ENCODE data around the gene COG5. TPM values are rescaled to one million over a fixed set of nuclear protein-coding genes. Genes with fewer than 3 reads are reported as not detected.

The COG5 gene
- total RNA-seq, 2 experiments from 2014 or later = 52.0 to 62.8 TPM

DNA sequence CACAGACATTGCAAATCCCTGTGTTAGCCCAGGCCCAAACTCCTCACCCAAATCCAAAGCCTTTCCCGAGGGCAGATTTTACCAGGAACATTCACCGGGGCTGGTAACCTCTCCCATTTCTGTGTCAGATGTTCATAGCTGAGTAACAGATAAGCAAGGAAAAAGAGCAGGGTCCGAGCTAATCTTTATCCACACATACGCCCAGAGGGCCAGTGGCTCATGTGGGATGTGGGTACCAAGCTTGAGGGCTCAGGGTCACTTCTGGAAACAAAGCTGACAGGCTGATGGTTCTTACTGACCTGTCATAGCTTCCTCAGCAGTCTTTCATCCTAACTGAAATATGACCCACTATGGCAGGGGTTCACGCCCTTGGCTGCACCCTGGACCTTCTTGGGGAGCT lies 355.2 kb downstream of the COG5 start:
- H3K4me1 Mint-ChIP-seq (ENCODE audit: low read depth) = peaks cover 4% of the 10 kb centered on the region
- peaks cover 29% of the 10 kb centered on the region for H3K36me3 Mint-ChIP-seq (ENCODE audit: low read depth)
- H3K4me3 Mint-ChIP-seq = no peak overlapping the region
- CTCF ChIA-PET = no interaction called here
- H3K27ac Mint-ChIP-seq = no peak overlapping the region
- H3K27me3 Mint-ChIP-seq (ENCODE audit: low read depth) = no peaks in the 10 kb centered on the region
- intact Hi-C loops (cut with micrococcal nuclease) = loop anchor here (10.0 kb wide), 1 partner anchor 256 kb away; no protein-coding TSS in a partner anchor
- no peak for DNase-seq
- H3K9me3 Mint-ChIP-seq = no peaks in the 10 kb centered on the region

DNA sequence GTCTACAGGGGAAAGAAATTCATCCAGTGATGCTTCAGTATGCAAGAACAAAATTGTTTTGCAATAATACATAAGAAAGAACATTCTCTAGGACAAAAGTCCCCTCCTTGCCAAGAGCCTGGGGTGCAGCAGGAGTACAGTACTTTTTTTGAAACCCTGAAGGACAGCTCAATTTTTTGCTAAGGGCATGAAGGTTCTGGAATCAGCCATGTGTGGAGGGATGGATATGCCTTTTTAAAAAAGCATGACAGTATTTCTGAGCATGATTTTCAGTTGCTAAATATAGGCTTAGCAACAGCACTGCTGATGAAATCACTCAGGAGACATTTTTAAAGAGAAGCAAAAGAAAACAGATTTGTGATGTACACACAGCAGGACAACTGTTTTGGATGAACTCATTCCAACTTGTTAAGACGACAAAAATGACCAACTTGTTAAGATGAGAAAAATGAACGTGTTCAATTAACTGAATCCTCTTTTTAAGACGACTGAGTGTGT lies 355.6 kb downstream of the COG5 start:
- intact Hi-C loops (cut with micrococcal nuclease) = loop anchor here (10.0 kb wide), 1 partner anchor 257 kb away; no protein-coding TSS in a partner anchor
- CTCF ChIA-PET = no interaction called here
- Mint-ChIP-seq H3K27me3 (ENCODE audit: low read depth) (no peaks in the 10 kb centered on the region), H3K4me1 (ENCODE audit: low read depth) (peaks cover 4% of the 10 kb centered on the region), H3K4me3 (no peak overlapping the region), H3K27ac (peak overlapping the region; percentile 58), H3K9me3 (no peaks in the 10 kb centered on the region), H3K36me3 (ENCODE audit: low read depth) (peaks cover 28% of the 10 kb centered on the region)
- DNase-seq = no peak

DNA sequence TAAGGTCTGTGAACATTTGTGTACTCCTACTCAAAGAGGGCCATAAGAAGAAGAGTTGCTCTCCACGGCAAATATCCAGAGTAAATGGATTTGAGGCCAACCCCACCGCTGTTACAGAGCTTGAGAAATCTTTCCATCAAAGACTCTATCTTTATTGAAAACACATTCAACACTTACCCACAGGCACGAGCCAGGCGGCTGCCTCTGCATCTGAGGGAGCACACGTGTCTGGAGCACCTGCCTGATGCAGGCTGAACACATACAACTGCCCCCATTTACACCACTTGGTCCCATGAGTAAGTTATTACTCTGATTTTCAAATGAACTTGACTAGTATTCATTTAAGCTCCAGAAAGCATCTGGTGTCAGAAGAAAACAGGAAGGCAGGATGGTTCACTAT lies 356.3 kb downstream of the COG5 start:
- intact Hi-C loops (cut with micrococcal nuclease) = loop anchor here (10.0 kb wide), 1 partner anchor 257 kb away; no protein-coding TSS in a partner anchor
- no peaks in the 10 kb centered on the region for H3K9me3 Mint-ChIP-seq
- peaks cover 26% of the 10 kb centered on the region for H3K36me3 Mint-ChIP-seq (ENCODE audit: low read depth)
- no peak for DNase-seq
- CTCF ChIA-PET = no interaction called here
- H3K27ac Mint-ChIP-seq = peak overlapping the region; percentile 38
- no peaks in the 10 kb centered on the region for H3K27me3 Mint-ChIP-seq (ENCODE audit: low read depth)
- H3K4me3 Mint-ChIP-seq = no peak overlapping the region
- no peaks in the 10 kb centered on the region for H3K4me1 Mint-ChIP-seq (ENCODE audit: low read depth)

GRCh38 chr7:107206706-107207105 lies 357.0 kb downstream of the COG5 start:
- Mint-ChIP-seq H3K36me3 (ENCODE audit: low read depth) (peaks cover 26% of the 10 kb centered on the region), H3K9me3 (no peaks in the 10 kb centered on the region), H3K27ac (no peak overlapping the region), H3K4me3 (no peak overlapping the region), H3K27me3 (ENCODE audit: low read depth) (no peaks in the 10 kb centered on the region), H3K4me1 (ENCODE audit: low read depth) (no peaks in the 10 kb centered on the region)
- intact Hi-C loops (cut with micrococcal nuclease) = loop anchor here (10.0 kb wide), 1 partner anchor 258 kb away; no protein-coding TSS in a partner anchor
- CTCF ChIA-PET = no interaction called here
- no peak for DNase-seq

DNA sequence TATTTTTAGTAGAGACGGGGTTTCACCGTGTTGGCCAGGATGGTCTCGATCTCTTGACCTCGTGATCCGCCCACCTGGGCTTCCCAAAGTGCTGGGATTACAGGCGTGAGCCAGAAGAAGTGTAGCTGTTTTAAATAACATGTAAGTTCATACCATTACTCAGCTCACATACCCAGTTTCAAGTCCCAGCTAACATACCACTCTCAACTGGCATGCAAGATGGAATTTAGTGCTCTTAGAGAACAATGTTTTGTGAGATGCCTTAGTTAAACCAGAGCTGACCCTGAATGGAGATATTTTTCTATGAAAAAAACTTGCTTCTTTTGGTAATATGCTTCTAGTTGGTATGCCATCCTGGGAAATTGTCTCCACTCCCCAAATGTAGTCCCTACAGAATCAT lies 357.6 kb downstream of the COG5 start:
- intact Hi-C loops (cut with micrococcal nuclease) = loop anchor here (10.0 kb wide), 1 partner anchor 259 kb away; no protein-coding TSS in a partner anchor
- H3K36me3 Mint-ChIP-seq (ENCODE audit: low read depth) = peaks cover 27% of the 10 kb centered on the region
- H3K27me3 Mint-ChIP-seq (ENCODE audit: low read depth) = no peaks in the 10 kb centered on the region
- DNase-seq = no peak
- no peaks in the 10 kb centered on the region for H3K9me3 Mint-ChIP-seq
- no peak overlapping the region for H3K27ac Mint-ChIP-seq
- no peaks in the 10 kb centered on the region for H3K4me1 Mint-ChIP-seq (ENCODE audit: low read depth)
- CTCF ChIA-PET = no interaction called here
- H3K4me3 Mint-ChIP-seq = no peak overlapping the region

- no peaks in the 10 kb centered on the region for H3K9me3 Mint-ChIP-seq
- H3K27me3 Mint-ChIP-seq (ENCODE audit: low read depth) = no peaks in the 10 kb centered on the region
- intact Hi-C loops (cut with micrococcal nuclease) = loop anchor here (2.0 to 10.0 kb wide), 3 partner anchors 261 to 675 kb away; no protein-coding TSS in a partner anchor
- no peak for DNase-seq
- H3K4me1 Mint-ChIP-seq (ENCODE audit: low read depth) = no peaks in the 10 kb centered on the region
- CTCF ChIA-PET = interaction anchor here (0.6 to 1.4 kb wide), 4 partner anchors 8 to 531 kb away, joined by 3 to 4 read pairs (median 3); no protein-coding TSS in a partner anchor
- H3K36me3 Mint-ChIP-seq (ENCODE audit: low read depth) = peaks cover 21% of the 10 kb centered on the region
- no peak overlapping the region for H3K4me3 Mint-ChIP-seq
- H3K27ac Mint-ChIP-seq = no peak overlapping the region
These were observed 360.1 kb downstream of the COG5 start for GRCh38 chr7:107203607-107204006.

DNA sequence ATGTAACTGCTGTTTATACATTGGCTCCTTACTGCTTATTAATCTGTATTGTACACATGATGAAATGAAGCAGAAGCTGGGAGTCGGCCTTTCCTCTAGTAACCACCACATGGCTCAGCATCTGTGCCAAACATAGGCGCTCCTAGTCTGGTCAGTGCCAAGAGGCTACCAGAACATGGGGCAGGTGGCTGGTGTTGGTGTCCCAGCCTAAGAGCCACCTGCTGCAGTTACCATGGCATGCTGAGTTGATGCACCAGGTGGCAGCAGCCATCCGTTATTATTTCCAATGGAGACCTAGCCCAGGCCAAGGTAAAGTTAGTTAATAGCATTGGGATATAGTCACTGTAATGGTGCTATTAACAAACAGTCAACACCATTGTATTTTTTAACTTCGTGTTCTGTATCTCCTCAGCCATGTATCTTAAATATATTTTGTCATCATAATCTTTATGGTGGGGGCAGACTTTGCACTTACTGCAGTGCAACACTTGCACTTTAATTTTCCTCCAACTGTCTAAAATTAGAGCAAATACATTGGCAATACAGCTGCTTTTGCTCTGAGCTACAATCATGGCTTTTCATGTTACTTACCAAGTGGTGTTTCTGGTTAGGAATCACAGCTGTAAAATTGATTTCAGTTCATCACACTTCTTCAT lies 361.8 kb downstream of the COG5 start:
- peak; percentile 62 for DNase-seq
- peak overlapping the region; percentile 56 for H3K27ac Mint-ChIP-seq
- H3K36me3 Mint-ChIP-seq (ENCODE audit: low read depth) = peaks cover 24% of the 10 kb centered on the region
- H3K27me3 Mint-ChIP-seq (ENCODE audit: low read depth) = no peaks in the 10 kb centered on the region
- intact Hi-C loops (cut with micrococcal nuclease) = loop anchor here (1.0 to 10.0 kb wide), 4 partner anchors 263 to 677 kb away; no protein-coding TSS in a partner anchor
- H3K9me3 Mint-ChIP-seq = no peaks in the 10 kb centered on the region
- CTCF ChIA-PET = interaction anchor here (0.9 kb wide), 1 partner anchor 23 kb away, joined by 3 read pairs; no protein-coding TSS in a partner anchor
- H3K4me3 Mint-ChIP-seq = no peak overlapping the region
- H3K4me1 Mint-ChIP-seq (ENCODE audit: low read depth) = no peaks in the 10 kb centered on the region

- H3K4me1 Mint-ChIP-seq (ENCODE audit: low read depth) = peaks cover 5% of the 10 kb centered on the region
- no peaks in the 10 kb centered on the region for H3K27me3 Mint-ChIP-seq (ENCODE audit: low read depth)
- H3K36me3 Mint-ChIP-seq (ENCODE audit: low read depth) = peaks cover 17% of the 10 kb centered on the region
- intact Hi-C loops (cut with micrococcal nuclease) = no loop called here
- no peak overlapping the region for H3K4me3 Mint-ChIP-seq
- DNase-seq = no peak
- H3K9me3 Mint-ChIP-seq = no peaks in the 10 kb centered on the region
- CTCF ChIA-PET = interaction anchor here (0.5 to 0.9 kb wide), 2 partner anchors 14 to 994 kb away, joined by 3 read pairs; no protein-coding TSS in a partner anchor
- no peak overlapping the region for H3K27ac Mint-ChIP-seq
These were observed 366.7 kb downstream of the COG5 start for GRCh38 chr7:107196834-107197610.

- H3K27ac Mint-ChIP-seq = no peak overlapping the region
- no peaks in the 10 kb centered on the region for H3K27me3 Mint-ChIP-seq (ENCODE audit: low read depth)
- peaks cover 14% of the 10 kb centered on the region for H3K36me3 Mint-ChIP-seq (ENCODE audit: low read depth)
- H3K4me1 Mint-ChIP-seq (ENCODE audit: low read depth) = peaks cover 5% of the 10 kb centered on the region
- no peaks in the 10 kb centered on the region for H3K9me3 Mint-ChIP-seq
- CTCF ChIA-PET = interaction anchor here (0.6 to 1.7 kb wide), 5 partner anchors 9 to 531 kb away, joined by 3 to 6 read pairs (median 3); no protein-coding TSS in a partner anchor
- H3K4me3 Mint-ChIP-seq = no peak overlapping the region
- no peak for DNase-seq
- intact Hi-C loops (cut with micrococcal nuclease) = no loop called here
These were observed 369.7 kb downstream of the COG5 start for GRCh38 chr7:107194052-107194451.

DNA sequence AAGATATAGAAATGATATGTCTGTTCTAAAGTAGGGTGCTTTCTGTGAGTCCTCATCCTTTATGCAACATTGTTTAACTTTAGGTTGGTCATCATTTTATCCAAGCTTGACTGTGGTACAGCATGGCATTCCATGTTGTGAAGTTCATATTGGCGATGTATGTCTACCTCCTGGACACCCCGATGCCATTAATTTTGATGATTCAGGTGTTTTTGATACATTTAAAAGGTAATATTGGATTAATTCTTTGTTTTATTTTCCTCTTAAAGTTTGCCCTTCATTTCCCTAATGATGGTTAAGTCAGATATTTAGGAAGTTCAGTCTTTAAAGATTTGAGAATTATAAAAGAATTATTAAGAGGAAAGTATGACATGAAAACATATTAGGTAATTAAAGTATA lies 373.6 kb downstream of the COG5 start:
- no peak for DNase-seq
- Mint-ChIP-seq H3K36me3 (ENCODE audit: low read depth) (peaks cover 22% of the 10 kb centered on the region), H3K27ac (no peak overlapping the region), H3K9me3 (no peaks in the 10 kb centered on the region), H3K4me1 (ENCODE audit: low read depth) (peaks cover 6% of the 10 kb centered on the region), H3K4me3 (no peak overlapping the region), H3K27me3 (ENCODE audit: low read depth) (no peaks in the 10 kb centered on the region)
- intact Hi-C loops (cut with micrococcal nuclease) = no loop called here
- CTCF ChIA-PET = interaction anchor here (0.9 kb wide), 1 partner anchor 20 kb away, joined by 3 read pairs; no protein-coding TSS in a partner anchor

DNA sequence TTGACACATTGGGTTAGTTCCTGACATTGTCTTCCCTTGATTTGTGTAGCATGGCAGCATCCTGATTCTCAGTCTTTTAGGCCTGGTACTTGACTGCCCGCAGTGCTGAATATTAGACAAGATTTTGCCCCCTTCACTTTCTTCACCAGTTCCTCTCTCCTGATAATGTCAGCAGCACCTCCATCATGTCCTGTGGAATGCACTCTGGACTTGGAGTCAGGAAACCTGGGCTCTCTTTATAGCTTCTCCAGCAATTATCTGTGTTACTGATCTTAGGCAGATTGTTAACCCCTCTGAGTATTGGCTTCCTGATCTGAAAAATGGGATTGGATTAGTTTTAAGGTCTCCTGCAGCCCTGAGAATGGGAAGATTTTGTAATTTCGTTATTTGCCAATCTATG lies 375.9 kb downstream of the COG5 start:
- H3K4me3 Mint-ChIP-seq = no peak overlapping the region
- H3K4me1 Mint-ChIP-seq (ENCODE audit: low read depth) = peaks cover 10% of the 10 kb centered on the region
- no peak for DNase-seq
- CTCF ChIA-PET = no interaction called here
- H3K27ac Mint-ChIP-seq = peak overlapping the region; percentile 13
- no peaks in the 10 kb centered on the region for H3K9me3 Mint-ChIP-seq
- intact Hi-C loops (cut with micrococcal nuclease) = no loop called here
- no peaks in the 10 kb centered on the region for H3K27me3 Mint-ChIP-seq (ENCODE audit: low read depth)
- H3K36me3 Mint-ChIP-seq (ENCODE audit: low read depth) = peaks cover 22% of the 10 kb centered on the region

DNA sequence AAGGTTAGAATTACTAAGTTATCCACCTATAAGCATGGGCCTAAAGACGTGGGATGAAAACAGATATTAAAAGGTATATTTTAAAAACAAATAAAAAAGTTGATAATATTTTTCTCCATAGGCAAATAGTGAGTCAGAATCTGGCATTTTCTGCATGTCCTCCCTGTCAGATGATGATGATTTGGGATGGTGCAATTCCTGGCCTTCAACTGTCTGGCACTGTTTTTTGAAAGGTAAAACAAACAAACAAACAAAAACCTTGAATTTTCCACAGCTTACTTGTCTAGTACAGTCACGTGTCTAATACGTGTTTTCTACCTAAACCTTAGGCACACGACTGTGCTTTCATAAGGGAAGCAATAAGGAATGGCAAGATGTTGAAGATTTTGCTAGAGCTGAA lies 377.5 kb downstream of the COG5 start:
- DNase-seq = no peak
- no peaks in the 10 kb centered on the region for H3K9me3 Mint-ChIP-seq
- CTCF ChIA-PET = no interaction called here
- peaks cover 10% of the 10 kb centered on the region for H3K4me1 Mint-ChIP-seq (ENCODE audit: low read depth)
- intact Hi-C loops (cut with micrococcal nuclease) = no loop called here
- H3K27ac Mint-ChIP-seq = no peak overlapping the region
- H3K27me3 Mint-ChIP-seq (ENCODE audit: low read depth) = no peaks in the 10 kb centered on the region
- no peak overlapping the region for H3K4me3 Mint-ChIP-seq
- H3K36me3 Mint-ChIP-seq (ENCODE audit: low read depth) = peaks cover 23% of the 10 kb centered on the region

All from activated naive CD4-positive, alpha-beta T cell treated with anti-CD3 and anti-CD28 coated beads for 36 hours (primary cell).